Measurements from ENCODE around the gene KCP. TPM values are rescaled to one million over a fixed set of nuclear protein-coding genes. Genes with fewer than 3 reads are reported as not detected.

KCP gene
- polyA plus RNA-seq, 1 donor (not counting 4 experiments of a cell fraction or from before 2014, with no cell fraction given): not detected

DNA sequence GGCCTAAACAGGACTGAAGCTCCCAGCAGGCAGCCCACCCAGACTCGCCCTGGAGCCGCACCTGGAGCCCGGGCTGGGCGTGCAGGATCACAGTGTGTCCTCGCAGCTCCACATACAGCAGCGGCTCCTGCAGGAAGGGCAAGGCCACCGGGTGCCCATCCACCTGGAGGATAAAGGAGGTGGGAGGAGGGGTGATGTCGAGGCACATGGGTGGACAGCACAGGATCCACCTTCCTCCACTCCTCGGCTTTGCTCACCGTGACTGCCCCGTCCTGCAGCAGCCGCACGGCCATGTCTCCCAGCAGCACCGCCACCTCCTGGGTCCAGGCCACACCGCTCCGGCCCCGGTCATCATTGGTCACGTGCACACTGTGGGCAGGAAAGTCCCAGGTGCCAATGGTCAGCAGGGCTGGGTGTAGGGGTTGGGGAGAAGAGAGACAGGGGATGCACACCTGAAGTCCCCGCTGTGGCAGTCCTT is 31.0 kb downstream of the KCP start:
- peaks cover 10% of the 10 kb centered on the region for H3K4me1 ChIP-seq (ENCODE audit: control insufficient read depth, extremely low read depth, insufficient read depth, low read length)
- H3K4me2 ChIP-seq (ENCODE audit: control insufficient read depth, extremely low read depth, insufficient read depth, low read depth, low read length): no peak overlapping the region
- dilution Hi-C loops (cut with MboI; ENCODE audit: extremely low pct_ligation_motif_present, low sequenced_read_pairs): no loop called here
- no peaks in the 10 kb centered on the region for H3K9me1 ChIP-seq (ENCODE audit: control insufficient read depth, extremely low read depth, insufficient read depth, low read length)
- no peak for TF ChIP-seq EZH2 (IDR thresholded peaks at IDR 0.05; ENCODE audit: low read length)
- H3K79me2 ChIP-seq (ENCODE audit: control insufficient read depth, insufficient read depth, low read length): no peaks in the 10 kb centered on the region
- no peaks in the 10 kb centered on the region for H3K27me3 ChIP-seq (ENCODE audit: control insufficient read depth, extremely low read depth, insufficient read depth, low read length)
- no peak overlapping the region for H3K27ac ChIP-seq (ENCODE audit: control insufficient read depth, insufficient read depth, low read length)
- DNase-seq (ENCODE audit: low read depth, low spot score) (no peak), FAIRE-seq (no peak)
- no peak overlapping the region for H2AFZ ChIP-seq (ENCODE audit: control insufficient read depth, low read length)
- no peak overlapping the region for H3K4me3 ChIP-seq (ENCODE audit: control insufficient read depth in 2 of 3, extremely low read depth in 1 of 3, insufficient read depth in 2 of 3, low read depth in 1 of 3, low read length in 3 of 3)
- no peaks in the 10 kb centered on the region for H3K9me3 ChIP-seq (ENCODE audit: control insufficient read depth, low read depth, low read length)
- H3K36me3 ChIP-seq (ENCODE audit: control insufficient read depth in 2 of 2, extremely low read depth in 1 of 2, insufficient read depth in 2 of 2, low read length in 2 of 2): no peaks in the 10 kb centered on the region
- no peak overlapping the region for H3K9ac ChIP-seq (ENCODE audit: control insufficient read depth, extremely low read depth, insufficient read depth, low read length)
- no peaks in the 10 kb centered on the region for H4K20me1 ChIP-seq (ENCODE audit: control insufficient read depth, extremely low read depth, insufficient read depth, low read length)

DNA sequence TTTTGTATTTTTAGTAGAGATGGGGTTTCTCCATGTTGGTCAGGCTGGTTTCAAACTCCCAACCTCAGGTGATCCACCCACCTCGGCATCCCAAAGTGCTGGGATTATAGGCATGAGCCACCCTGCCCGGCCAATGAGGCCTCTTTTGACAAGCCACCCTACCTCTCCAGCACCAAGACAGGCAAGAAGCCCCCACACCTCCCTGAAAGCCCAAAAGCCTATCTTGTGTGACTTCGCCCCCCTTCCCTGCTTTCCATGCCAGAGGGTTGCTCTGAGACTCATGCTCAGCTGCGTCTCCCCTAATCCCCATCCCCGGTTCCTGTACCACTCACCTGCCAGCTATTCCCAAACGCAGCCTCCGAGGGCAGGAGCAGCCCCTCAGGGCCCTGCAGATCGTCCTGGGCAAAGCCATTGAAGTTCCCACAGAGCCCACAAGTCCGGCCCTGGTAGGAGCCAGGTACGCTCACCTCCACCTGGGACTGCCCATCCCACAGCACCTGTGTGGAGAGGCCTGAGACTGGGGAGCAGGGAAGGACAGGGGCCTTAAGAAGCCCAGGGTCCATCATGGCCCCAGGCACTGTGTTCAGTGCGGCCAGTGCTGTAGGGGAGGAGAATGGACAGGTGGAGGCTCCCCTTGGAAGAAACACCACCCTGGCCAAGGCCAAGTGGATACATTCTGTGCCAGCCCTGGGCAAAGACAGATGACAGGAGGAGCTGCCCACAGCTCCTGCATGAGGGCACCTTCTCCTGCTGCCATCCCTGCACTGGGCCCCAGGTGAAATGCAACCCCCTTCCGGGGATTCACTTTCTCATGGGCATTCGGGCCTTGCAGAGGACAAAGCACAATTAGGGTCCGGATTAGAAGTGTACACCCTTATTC is 32.0 kb downstream of the KCP start:
- no peak overlapping the region for H3K4me2 ChIP-seq (ENCODE audit: control insufficient read depth, extremely low read depth, insufficient read depth, low read depth, low read length)
- no peaks in the 10 kb centered on the region for H3K27me3 ChIP-seq (ENCODE audit: control insufficient read depth, extremely low read depth, insufficient read depth, low read length)

More for the DNA sequence above, 32.0 kb downstream of the KCP start:
- dilution Hi-C loops (cut with MboI; ENCODE audit: extremely low pct_ligation_motif_present, low sequenced_read_pairs): no loop called here
- H3K9me1 ChIP-seq (ENCODE audit: control insufficient read depth, extremely low read depth, insufficient read depth, low read length): no peaks in the 10 kb centered on the region
- H3K36me3 ChIP-seq (ENCODE audit: control insufficient read depth in 2 of 2, extremely low read depth in 1 of 2, insufficient read depth in 2 of 2, low read length in 2 of 2): no peaks in the 10 kb centered on the region
- H4K20me1 ChIP-seq (ENCODE audit: control insufficient read depth, extremely low read depth, insufficient read depth, low read length): no peaks in the 10 kb centered on the region
- peaks cover 10% of the 10 kb centered on the region for H3K4me1 ChIP-seq (ENCODE audit: control insufficient read depth, extremely low read depth, insufficient read depth, low read length)
- no peaks in the 10 kb centered on the region for H3K9me3 ChIP-seq (ENCODE audit: control insufficient read depth, low read depth, low read length)
- H3K9ac ChIP-seq (ENCODE audit: control insufficient read depth, extremely low read depth, insufficient read depth, low read length): no peak overlapping the region
- no peak overlapping the region for H3K27ac ChIP-seq (ENCODE audit: control insufficient read depth, insufficient read depth, low read length)
- no peak for FAIRE-seq
- DNase-seq (ENCODE audit: low read depth, low spot score): no peak
- H3K4me3 ChIP-seq (ENCODE audit: control insufficient read depth in 2 of 3, extremely low read depth in 1 of 3, insufficient read depth in 2 of 3, low read depth in 1 of 3, low read length in 3 of 3): no peak overlapping the region
- H2AFZ ChIP-seq (ENCODE audit: control insufficient read depth, low read length): no peak overlapping the region
- TF ChIP-seq EZH2 (IDR thresholded peaks at IDR 0.05; ENCODE audit: low read length): no peak
- TF ChIP-seq, protein P1, sequence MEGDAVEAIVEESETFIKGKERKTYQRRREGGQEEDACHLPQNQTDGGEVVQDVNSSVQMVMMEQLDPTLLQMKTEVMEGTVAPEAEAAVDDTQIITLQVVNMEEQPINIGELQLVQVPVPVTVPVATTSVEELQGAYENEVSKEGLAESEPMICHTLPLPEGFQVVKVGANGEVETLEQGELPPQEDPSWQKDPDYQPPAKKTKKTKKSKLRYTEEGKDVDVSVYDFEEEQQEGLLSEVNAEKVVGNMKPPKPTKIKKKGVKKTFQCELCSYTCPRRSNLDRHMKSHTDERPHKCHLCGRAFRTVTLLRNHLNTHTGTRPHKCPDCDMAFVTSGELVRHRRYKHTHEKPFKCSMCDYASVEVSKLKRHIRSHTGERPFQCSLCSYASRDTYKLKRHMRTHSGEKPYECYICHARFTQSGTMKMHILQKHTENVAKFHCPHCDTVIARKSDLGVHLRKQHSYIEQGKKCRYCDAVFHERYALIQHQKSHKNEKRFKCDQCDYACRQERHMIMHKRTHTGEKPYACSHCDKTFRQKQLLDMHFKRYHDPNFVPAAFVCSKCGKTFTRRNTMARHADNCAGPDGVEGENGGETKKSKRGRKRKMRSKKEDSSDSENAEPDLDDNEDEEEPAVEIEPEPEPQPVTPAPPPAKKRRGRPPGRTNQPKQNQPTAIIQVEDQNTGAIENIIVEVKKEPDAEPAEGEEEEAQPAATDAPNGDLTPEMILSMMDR (optimal IDR thresholded peaks at IDR 0.05 in 1 of 3, IDR thresholded peaks at IDR 0.05 in 1 of 3, conservative IDR thresholded peaks at IDR 0.05 in 1 of 3; ENCODE audit: extremely low read depth in 1 of 3, insufficient read depth in 2 of 3, low read length in 3 of 3): no peak
- H3K79me2 ChIP-seq (ENCODE audit: control insufficient read depth, insufficient read depth, low read length): no peaks in the 10 kb centered on the region

Data from keratinocyte (primary cell).